Gastrocnemius medialis (tissue), 4 donors: Measurements from ENCODE around the gene ILK.

Experiments used
- POLR2A ChIP-seq, 2 donors: fragments of 450-650 bp; IDR thresholded peaks; one replicate each; pipeline ENCODE4 v1.6.1; 2017; ENCODE audit warnings: antibody characterized with exemption in 2 of 2, mild to moderate bottlenecking in 2 of 2, moderate library complexity in 2 of 2
- TF ChIP-seq, protein P1 (sequence below), 5 experiments: fragments of 450-650 bp in 3 of 5; fragments of 200-600 bp in 2 of 5; sonication (generic) in 2 of 5; IDR thresholded peaks in 4 of 5; conservative IDR thresholded peaks in 1 of 5; 1 replicate in 4 of 5; 2 replicates in 1 of 5; pipeline ENCODE4 v1.5.1; 2016 to 2019; ENCODE audit warnings: antibody characterized with exemption in 5 of 5, mild to moderate bottlenecking in 3 of 5, moderate library complexity in 3 of 5

- TF ChIP-seq, protein P1, sequence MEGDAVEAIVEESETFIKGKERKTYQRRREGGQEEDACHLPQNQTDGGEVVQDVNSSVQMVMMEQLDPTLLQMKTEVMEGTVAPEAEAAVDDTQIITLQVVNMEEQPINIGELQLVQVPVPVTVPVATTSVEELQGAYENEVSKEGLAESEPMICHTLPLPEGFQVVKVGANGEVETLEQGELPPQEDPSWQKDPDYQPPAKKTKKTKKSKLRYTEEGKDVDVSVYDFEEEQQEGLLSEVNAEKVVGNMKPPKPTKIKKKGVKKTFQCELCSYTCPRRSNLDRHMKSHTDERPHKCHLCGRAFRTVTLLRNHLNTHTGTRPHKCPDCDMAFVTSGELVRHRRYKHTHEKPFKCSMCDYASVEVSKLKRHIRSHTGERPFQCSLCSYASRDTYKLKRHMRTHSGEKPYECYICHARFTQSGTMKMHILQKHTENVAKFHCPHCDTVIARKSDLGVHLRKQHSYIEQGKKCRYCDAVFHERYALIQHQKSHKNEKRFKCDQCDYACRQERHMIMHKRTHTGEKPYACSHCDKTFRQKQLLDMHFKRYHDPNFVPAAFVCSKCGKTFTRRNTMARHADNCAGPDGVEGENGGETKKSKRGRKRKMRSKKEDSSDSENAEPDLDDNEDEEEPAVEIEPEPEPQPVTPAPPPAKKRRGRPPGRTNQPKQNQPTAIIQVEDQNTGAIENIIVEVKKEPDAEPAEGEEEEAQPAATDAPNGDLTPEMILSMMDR (IDR thresholded peaks at IDR 0.05 in 4 of 5, conservative IDR thresholded peaks at IDR 0.05 in 1 of 5), result no peak
- no peak for TF ChIP-seq POLR2A (IDR thresholded peaks at IDR 0.05)
Measured at GRCh38 chr11:6657346-6657745, 53.8 kb downstream of the ILK start.
